ENCODE results near the gene ARVCF.
A peak's percentile ranks its signal among the peaks of the same experiment; 100 is the strongest.

- peak in 1 of 2 donors; percentile 9 for TF ChIP-seq CTCF (conservative IDR thresholded peaks at IDR 0.05 in 1 of 2, IDR thresholded peaks at IDR 0.05 in 1 of 2; ENCODE audit: extremely low read depth in 1 of 2, insufficient read depth in 1 of 2, low read depth in 1 of 2, low read length in 2 of 2)
- TF ChIP-seq EZH2 (IDR thresholded peaks at IDR 0.05; ENCODE audit: borderline replicate concordance, low read length) = no peak
These were observed 73.3 kb downstream of the ARVCF start for GRCh38 chr22:19943082-19944026.

All from mammary epithelial cell (primary cell).